Measurements from ENCODE around the gene TM9SF4.
"Not testable (repeated sequence)": the region's sequence is repeated elsewhere in the genome, so short reads cannot be mapped to it uniquely, and the experiment has no call there.

The TM9SF4 gene

DNA sequence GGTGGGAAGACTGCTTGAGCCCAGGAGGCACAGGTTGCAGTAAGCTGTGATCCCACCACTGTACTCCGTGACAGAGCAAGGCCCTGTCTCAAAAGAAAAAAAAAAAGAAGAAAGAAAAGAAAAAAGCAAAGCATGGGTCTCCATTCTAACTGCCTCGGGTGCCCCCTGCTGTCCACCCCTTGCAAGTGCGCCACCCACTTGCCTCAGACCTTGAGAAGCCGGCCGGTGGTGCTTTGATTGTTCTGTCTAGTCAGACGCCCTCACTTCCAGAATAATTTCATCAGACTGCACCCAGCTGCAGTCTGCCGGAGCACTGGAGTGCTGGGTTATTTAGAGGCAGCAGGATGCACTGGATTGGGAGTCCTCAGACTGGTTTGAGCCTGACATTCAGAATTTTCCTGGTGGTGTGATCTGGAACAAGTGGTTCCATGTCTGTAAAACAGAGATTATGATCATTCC lies 17.6 kb upstream of the TM9SF4 start:
- FAIRE-seq (no peak), DNase-seq (ENCODE audit: low spot score) (peak; percentile 86)

DNA sequence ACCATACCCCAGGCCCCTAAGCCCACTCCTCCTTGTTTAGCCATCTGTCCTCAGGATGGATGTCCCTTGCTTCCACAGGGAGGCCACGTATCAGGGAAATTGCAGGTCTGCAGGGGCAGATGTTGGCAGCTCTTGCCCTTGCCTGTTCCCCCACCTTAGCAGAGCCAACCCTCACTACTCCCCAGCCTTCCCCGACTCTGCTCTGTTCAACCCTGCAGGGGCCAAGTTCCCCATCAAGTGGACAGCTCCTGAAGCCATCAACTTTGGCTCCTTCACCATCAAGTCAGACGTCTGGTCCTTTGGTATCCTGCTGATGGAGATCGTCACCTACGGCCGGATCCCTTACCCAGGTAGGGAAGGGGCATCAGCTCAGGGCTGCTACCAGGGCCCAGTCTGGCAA lies 10.7 kb upstream of the TM9SF4 start:
- DNase-seq (ENCODE audit: low spot score) (no peak), FAIRE-seq (no peak)

DNA sequence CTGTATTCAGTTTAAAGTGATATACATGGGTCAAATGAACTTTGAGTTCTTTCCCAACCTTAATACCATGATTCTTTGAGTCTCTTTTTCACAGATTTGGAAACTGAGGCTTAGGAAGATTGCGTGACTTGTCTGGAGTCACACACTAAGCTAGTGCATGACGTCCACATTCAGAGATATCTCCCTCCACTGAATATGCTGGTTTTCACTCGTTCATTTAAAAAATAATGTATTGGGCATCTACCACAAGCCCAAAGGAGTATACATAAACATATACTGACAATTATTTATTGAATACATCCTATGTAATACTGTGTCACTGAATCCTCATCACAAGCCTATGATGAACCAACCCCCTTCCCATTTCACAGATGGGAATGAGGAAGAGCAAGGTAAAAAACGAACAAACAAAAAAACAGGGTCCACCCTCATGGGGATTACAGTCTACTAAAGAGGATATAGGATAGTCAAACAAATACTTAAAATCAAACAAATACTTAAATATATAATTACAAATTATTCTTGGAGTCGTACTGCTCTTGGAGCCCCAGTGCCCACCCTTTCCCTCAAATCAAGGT lies 611 bp upstream of the TM9SF4 start:
- DNase-seq (ENCODE audit: low spot score) = no peak
- no peak for FAIRE-seq

DNA sequence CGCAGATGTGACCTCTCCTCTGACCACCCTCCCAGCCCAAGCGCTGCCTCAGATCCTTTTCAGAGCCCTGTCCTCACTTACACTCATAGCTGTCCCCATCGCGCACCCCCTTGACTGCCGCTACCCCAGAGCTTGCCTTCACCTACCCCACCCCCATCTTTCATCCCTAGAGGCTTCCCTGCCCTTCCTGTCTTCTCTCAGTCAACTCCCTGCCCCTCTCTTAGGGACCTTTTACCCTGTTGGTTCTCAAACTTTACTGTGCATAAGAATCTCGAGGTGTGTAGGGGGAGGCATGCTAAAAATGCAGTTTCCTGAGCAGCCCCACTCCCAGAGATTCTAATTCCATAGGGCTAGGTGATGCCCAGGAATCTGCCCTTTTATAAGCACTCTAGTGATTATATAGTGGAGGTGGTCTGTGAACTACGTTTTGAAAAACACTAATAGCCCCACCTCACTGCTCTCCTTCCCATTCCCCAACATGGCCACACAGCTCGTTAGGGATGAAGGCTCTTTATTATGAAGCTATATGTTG lies 725 bp downstream of the TM9SF4 start:
- FAIRE-seq (no peak), DNase-seq (ENCODE audit: low spot score) (no peak)

DNA sequence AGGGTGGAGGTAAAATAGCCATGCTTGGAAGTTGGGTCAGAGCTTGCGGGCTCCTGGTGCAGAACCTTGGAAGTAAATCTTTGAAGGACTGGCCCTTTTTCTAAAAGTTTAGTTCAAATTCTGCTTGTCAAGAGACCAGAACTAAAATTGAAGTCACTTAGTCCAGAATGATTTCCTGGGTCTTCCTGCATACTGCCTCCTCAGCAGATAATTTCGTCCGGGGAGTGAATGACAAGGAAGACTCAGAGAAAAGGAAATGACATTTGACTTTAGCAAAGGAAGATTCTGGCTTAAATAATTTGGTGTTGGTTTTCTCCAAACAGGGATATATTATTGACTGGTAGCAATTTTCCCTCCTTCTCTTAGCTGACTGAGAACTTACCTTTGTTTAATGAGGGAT lies 1.2 kb downstream of the TM9SF4 start:
- FAIRE-seq = no peak
- no peak for DNase-seq (ENCODE audit: low spot score)

DNA sequence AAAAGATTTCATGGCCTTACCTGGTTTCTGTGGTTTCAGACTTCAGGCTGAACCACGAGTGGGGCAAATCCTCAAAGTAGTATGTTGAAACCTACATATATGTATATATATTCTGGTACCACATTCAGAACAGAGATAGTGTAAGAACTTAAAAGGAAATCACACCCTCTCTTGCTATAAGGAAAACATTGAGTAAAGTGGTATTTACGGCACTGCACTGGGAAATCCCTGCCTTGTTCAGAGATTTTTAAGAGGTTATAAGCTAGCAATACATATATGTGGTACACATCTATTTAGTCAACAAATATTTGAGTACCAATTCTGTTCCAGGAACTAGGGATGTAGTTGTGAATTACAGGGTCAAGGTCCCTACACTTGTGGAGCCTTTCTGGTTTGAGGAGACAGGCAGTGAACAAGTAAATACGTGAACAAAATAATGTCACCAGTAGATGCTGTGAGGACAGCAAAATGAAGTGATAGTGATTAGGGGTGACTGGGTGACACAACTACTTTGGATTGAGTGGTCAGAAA lies 1.7 kb downstream of the TM9SF4 start:
- FAIRE-seq (no peak), DNase-seq (ENCODE audit: low spot score) (no peak)

DNA sequence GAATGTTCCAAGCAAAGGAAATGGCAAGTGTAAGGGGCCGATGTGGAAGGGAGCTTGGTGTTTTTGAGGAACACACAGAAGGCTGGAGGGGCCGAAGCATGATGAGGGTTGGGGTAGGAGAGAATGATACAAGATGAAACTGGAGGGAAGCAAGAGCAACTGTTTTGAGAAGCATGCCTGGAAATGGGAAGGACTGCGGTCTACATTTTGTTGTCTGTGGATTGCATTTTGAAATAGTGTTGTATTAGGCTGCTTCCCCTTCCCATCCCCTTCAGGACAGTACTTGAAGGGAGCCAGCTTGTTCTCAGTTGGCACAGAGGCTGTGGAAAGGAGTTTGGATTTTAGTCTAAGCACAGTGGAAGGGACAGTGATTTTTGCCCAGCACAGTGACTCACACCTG lies 2.2 kb downstream of the TM9SF4 start:
- FAIRE-seq = no peak
- no peak for DNase-seq (ENCODE audit: low spot score)

DNA sequence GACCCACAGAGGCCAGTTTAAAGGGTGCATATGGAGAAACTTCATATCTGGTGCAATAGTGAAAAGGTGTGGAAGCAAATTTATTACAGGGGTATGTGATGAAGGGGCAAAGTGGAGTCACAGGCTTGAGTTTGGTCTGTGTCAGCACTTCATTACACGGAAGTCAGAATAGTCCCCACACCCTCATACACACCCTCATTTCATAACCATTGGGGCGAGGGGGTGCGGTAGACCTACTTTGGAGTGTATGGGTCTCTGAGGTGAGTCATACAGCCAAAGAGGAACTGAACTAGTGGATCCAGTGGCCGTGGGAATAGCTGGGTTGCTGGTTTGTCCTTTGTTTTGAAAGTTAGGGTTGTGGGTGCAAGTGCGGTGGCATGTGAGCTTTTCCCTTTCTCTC lies 3.3 kb downstream of the TM9SF4 start:
- DNase-seq (ENCODE audit: low spot score) = no peak
- no peak for FAIRE-seq

DNA sequence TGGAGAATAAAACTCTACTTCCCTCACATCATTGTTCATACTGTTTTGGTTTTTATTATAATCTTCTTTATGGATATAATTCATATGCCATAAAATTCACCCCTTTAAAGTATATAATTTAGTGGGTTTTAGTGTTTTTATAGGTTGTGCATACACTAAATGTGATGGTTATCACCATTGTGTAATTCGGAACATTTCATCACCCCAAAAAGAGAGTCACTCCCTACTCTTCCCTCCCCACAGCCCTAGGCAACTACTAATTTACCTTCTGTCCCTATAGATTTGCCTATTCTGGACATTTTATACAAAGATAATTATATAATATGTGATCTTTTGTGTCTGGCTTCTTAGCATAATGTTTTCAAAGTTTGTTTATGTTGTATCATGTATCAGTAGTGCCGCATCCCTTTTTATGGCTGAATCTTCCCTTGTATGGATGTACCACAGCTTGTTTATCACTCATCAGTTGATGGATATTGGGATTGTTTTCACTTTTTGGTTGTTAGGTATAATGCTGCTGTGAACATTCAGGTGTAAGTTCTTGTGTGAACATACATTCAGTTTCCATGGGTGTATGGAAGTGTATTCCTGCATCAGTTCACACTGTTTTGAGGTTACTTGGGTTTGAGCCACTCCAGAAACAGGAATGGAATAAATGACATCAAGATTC lies 4.2 kb downstream of the TM9SF4 start:
- FAIRE-seq (no peak), DNase-seq (ENCODE audit: low spot score) (no peak)

DNA sequence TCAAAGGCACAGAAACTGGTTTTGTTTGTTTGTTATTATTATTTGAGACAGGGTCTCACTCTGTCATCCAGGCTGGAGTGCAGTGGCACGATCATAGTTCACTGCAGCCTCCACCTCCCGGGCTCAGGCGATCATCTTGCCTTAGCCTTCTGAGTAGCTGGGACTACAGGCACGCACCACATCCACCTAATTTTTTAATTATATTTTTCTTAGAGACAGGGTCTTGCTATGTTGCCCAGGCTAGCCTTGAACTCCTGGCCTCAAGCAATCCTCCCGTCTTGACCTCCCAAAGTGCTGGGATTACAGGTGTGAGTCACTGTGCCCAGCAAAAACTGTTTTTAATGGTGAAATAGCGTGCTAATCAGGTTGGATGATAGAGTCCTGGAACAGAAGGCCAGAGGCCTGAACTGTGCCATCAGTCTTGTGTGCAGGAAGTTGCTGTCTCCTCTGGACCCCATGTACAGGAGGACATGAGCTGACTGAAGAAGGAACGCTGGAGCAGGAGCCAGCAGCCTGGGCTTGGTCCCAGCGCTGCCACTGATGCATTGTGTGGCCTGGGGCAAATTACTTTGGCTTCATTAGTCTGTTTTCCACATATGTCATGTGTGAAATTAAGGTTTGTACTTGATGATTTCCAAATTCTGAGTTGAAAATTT lies 4.9 kb downstream of the TM9SF4 start:
- FAIRE-seq (no peak), DNase-seq (ENCODE audit: low spot score) (no peak)

DNA sequence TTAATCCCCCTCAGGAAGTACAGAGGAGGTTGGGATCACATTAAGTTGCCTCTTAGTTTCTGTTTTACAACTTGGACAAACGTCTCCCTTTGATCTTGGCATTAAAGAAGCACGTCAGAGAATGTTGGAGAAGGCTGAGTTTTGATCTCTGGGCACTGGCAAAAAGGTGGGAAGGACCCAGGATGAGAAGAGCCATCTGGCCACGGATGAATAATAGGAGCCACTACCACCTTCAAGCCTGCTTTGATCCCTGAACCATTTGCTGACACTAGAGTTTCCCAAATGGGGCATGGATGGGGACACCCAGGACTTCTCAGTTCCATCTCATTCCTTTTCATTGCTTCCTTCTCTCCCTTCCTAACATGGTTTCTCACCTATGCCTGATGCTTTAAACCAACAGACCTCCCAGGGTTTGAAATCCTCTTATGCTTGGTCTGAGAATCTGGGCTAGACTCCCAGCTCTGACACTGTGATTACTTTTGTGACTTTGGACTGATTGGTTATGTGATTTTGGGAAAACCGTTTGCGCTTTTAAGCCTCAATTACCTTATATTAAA lies 5.8 kb downstream of the TM9SF4 start:
- DNase-seq (ENCODE audit: low spot score) (no peak), FAIRE-seq (no peak)

DNA sequence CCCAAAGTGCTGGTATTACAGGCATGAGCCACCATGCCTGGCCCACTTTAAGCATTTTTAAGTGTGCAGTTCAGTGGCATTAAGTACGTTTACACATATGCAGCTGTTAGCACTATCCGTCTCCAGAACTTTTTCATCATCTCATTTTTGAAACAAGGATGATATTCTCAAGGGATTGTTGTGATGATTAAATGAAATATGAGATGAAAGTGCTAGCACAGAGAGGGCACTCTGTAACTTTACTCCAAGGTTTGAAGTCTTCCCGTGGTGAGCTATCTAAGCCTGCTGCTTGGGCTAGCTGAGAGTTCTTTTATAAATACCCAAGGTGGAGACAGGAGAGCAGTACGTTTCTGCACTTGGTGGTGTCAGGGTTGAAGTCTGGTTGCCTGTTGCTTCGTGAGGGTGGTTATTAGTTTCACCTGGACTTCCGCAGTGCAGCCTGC lies 6.6 kb downstream of the TM9SF4 start:
- no peak for FAIRE-seq
- no peak for DNase-seq (ENCODE audit: low spot score)

DNA sequence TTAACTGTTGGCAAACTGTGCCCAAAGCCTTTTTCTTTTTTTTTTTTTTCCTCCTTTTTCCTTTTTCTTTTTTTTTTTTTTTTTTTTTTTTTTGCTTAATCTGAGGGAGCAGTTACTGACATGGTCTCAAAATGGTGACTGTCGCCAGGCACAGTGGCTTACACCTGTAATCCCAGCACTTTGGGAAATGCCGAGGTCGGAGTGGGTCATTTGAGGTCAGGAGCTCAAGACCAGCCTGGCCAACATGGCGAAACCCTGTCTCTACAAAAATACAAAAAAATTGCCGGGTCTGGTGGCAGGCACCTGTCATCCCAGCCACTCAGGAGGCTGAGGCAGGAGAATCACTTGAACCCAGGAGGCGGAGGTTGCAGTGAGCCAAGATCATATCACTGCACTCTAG lies 7.3 kb downstream of the TM9SF4 start:
- DNase-seq (ENCODE audit: low spot score); FAIRE-seq: not testable (repeated sequence)

DNA sequence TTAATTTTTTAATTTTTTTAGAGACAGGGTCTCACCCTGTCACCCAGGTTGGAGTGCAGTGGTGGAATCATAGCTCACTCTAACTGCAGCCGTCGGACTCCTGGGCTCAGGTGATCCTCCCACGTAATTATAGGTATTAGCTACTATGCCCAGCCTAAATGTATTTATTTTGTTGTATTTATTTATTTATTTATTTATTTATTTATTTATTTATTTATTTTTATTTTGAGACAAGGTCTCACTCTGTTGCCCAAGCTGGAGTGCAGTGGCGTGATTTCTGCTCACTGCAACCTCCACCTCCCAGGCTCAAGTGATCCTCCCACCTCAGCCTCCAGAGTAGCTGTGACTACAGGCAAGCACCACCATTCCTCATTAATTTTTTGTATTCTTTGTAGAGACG lies 8.9 kb downstream of the TM9SF4 start:
- not testable (repeated sequence) for DNase-seq (ENCODE audit: low spot score); FAIRE-seq

DNA sequence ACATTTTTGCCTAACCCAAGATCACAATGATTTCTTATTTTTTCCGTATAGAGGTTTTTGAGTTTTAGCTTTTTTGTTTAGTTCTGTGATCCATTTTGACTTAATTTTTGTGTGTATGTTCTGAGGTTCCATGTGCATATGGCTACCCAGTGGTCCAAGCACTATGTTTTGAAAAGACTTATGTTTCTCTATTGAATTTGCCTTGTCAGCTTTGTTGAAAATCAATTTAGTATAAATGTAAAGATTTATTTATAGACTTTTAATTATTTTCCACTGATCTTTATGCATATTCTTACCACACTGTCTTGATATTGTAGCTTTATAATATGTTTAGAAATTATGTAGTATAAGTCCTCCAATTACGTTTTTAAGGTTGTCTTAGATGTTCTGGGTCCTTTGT lies 10.2 kb downstream of the TM9SF4 start:
- DNase-seq (ENCODE audit: low spot score) (no peak), FAIRE-seq (no peak)

DNA sequence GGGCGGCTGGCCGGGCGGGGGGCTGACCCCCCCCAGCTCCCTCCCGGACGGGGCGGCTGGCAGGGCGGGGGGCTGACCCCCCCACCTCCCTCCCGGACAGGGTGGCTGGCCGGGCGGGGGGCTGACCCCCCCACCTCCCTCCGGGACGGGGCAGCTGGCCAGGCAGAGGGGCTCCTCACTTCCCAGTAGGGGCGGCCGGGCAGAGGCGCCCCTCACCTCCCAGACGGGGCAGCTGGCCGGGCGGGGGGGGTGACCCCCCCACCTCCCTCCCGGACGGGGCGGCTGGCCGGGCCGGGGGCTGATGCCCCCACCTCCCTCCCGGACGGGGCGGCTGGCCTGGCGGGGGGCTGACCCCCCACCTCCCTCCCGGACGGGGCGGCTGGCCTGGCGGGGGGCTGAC lies 12.4 kb downstream of the TM9SF4 start:
- not testable (repeated sequence) for DNase-seq (ENCODE audit: low spot score); FAIRE-seq

DNA sequence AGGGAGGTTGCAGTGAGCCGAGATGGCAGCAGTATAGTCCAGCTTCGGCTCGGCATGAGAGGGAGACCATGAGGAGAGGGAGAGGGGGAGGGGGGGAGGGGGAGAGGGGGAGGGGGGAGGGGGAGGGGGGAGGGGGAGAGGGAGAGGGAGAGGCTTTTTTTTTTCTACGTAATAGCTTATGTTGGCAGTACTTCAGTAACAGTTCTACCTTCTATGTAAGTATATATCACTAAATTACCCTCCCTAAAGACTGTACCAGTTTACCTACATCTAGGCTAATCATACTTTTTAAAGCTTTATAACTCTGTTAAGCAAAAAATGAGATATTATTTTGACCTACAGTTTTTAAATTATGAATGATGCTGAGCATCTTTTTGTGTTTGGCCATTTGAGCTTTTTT lies 13.6 kb downstream of the TM9SF4 start:
- no peak for FAIRE-seq
- no peak for DNase-seq (ENCODE audit: low spot score)

DNA sequence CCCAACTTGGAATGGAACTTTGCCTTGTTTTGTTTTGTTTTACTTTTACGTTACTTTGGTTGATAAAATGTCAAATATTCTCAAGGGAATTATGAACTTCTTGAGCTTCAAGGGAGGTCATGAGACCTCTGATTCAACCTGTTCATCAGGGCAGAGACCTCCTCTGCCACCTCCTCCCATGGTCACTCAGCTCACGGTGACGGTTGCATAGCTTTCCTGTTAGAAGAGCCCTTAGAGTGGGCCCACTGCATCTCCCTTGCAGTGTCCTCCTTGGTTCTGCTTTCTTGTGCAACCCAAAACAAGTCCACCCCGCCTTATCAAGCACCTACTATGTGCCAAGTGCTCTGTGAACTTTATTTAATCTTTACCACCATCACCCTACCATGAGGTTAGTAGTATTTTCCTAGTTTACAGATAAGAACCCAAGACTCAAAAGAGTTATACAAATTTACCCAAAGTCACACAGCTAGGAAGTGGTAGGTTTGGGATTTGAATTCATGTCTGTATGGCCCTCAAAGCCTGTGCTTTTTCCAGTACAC lies 15.5 kb downstream of the TM9SF4 start:
- no peak for DNase-seq (ENCODE audit: low spot score)
- no peak for FAIRE-seq

DNA sequence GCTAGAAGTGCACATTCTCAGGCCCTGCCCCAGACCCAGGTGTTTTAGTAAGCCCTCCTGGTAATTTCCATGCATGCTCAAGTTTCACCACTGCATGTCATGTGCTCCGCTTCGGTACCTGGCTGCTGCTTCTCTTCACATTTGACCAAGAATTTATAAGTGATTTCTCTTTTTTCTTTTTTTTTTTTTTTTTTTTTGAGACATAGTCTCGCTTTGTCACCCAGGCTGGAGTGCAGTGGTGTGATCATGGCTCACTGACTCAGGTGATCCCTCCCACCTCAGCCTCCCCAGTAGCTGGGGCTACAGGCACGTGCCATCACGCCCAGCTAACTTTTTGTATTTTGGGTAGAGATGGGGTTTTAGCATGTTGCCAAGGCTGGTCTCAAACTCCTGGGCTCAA lies 16.0 kb downstream of the TM9SF4 start:
- FAIRE-seq (no peak), DNase-seq (ENCODE audit: low spot score) (no peak)

DNA sequence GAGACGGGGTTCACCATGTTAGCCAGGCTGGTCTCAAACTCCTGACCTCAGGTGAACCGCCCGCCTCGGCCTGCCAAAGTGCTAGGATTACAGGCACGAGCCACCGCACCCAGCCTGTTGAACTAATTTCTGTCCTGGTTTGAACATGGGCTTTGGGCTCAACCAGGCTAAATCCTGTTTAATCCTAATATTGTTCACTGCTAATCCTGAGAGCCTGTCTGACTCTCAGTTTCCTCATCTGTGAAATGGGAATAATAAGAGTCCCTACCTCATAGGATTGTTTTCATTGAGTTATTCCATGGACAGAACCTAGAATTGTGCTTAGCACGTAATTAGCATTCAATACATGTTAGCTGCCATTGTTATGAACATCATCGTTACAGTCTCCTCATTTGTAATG lies 17.4 kb downstream of the TM9SF4 start:
- no peak for FAIRE-seq
- DNase-seq (ENCODE audit: low spot score) = no peak

DNA sequence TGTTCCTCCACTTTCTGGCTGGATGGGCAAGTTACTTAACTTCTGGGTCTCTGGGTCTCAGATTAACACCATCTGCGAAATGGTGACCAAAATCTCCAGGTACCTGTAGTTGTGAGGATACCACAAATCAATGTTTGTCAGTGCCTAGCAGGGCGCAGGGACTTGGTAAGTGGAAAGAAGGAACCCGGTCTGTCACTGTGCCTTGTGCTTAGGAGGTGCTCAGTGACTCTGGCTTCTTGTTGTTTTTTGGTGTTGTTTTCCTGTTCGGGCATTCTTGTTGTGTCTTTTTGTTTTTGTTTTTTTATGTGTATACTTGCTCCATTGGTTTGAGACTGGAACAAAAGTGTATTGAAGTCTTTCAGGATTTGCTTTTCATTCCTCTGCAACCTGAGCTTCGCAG lies 17.8 kb downstream of the TM9SF4 start:
- FAIRE-seq (no peak), DNase-seq (ENCODE audit: low spot score) (no peak)

DNA sequence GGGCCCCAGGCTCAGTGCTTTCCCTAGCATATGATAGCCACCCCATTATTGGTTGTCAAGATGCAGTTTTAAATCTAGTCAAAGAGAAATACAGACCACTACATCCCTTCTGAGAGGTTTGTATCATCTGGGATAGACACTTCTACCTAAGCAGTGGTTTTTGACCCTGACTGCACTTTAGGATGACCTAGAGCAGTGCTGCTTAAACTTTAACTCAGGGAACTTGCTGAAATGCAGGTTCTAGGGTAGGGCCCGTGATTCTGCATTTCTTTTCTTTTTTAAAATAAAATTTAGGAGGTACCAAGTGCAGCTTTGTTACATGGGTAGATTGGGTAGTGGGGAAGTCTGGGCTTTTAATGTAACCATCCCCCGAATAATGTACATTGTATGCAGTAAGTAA lies 18.7 kb downstream of the TM9SF4 start:
- DNase-seq (ENCODE audit: low spot score) (no peak), FAIRE-seq (no peak)

All from urothelium cell line (cell line).